Ishikawa (cell line): ENCODE measurements around the gene AK4.

Source experiments
- CEBPB ChIP-seq: IDR thresholded peaks from 2 replicates; pipeline ENCODE4 v1.6.1; 2012
- CREB1 ChIP-seq: IDR thresholded peaks from 2 replicates; pipeline ENCODE4 v1.6.1; 2012; ENCODE audit warnings: low read depth
- EP300 ChIP-seq: IDR thresholded peaks from 2 replicates; pipeline ENCODE4 v1.6.1; 2012; ENCODE audit warnings: borderline replicate concordance
- MAX ChIP-seq: IDR thresholded peaks from 2 replicates; pipeline ENCODE4 v1.6.1; 2012
- NFIC ChIP-seq: IDR thresholded peaks from 2 replicates; pipeline ENCODE4 v1.6.1; 2012
- TAF1 ChIP-seq: IDR thresholded peaks from 2 replicates; pipeline ENCODE4 v1.6.1; 2012; ENCODE audit warnings: low read depth, mild to moderate bottlenecking
- YY1 ChIP-seq: IDR thresholded peaks from 2 replicates; pipeline ENCODE4 v1.6.1; 2012; ENCODE audit warnings: low read depth
- ZBTB7A ChIP-seq: IDR thresholded peaks from 2 replicates; pipeline ENCODE4 v1.6.1; 2012; ENCODE audit warnings: low read depth

DNA sequence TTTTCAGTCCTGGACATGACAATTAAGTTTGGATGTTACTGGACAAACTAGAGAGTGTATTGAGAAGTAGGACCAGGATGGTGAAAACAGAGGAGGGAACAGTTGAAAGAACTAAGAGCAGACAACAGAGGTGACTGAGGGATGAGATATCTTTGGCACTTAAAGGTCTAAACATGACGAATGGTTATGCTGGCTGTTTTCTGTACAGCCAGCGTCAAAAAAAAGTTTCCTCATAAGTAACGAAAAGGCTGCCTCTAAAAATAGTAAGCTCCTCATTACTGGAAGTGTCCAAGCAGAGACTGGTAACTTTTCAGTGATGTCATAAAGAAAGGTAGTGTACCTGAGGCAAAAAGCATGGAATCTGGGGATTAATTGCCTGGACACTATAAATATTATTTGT, 35.2 kb upstream of the AK4 start:
- no peak for TF ChIP-seq ZBTB7A
- TF ChIP-seq NFIC = no peak
- TF ChIP-seq CEBPB = no peak
- no peak for TF ChIP-seq TAF1
- no peak for TF ChIP-seq EP300
- TF ChIP-seq MAX = no peak
- TF ChIP-seq CREB1 = no peak
- no peak for TF ChIP-seq YY1
